ENCODE data around the gene BUD23.

- TF ChIP-seq, protein P1, sequence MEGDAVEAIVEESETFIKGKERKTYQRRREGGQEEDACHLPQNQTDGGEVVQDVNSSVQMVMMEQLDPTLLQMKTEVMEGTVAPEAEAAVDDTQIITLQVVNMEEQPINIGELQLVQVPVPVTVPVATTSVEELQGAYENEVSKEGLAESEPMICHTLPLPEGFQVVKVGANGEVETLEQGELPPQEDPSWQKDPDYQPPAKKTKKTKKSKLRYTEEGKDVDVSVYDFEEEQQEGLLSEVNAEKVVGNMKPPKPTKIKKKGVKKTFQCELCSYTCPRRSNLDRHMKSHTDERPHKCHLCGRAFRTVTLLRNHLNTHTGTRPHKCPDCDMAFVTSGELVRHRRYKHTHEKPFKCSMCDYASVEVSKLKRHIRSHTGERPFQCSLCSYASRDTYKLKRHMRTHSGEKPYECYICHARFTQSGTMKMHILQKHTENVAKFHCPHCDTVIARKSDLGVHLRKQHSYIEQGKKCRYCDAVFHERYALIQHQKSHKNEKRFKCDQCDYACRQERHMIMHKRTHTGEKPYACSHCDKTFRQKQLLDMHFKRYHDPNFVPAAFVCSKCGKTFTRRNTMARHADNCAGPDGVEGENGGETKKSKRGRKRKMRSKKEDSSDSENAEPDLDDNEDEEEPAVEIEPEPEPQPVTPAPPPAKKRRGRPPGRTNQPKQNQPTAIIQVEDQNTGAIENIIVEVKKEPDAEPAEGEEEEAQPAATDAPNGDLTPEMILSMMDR (IDR thresholded peaks at IDR 0.05) = no peak
- TF ChIP-seq POLR2A (IDR thresholded peaks at IDR 0.05) (no peak), POLR2AphosphoS5 (IDR thresholded peaks at IDR 0.05) (no peak), EP300 (IDR thresholded peaks at IDR 0.05) (no peak)
Measured at GRCh38 chr7:73703225-73703624, 19.8 kb downstream of the BUD23 start.

Data from gastroesophageal sphincter (tissue), 3 donors.